Neutrophil (primary cell): Measurements from ENCODE around the gene SLC44A4.

Source experiments
- H3K27ac ChIP-seq: fragments of 200-600 bp; sonication (generic); 2 replicates; pipeline ENCODE4 v1.5.1; 2016; ENCODE audit warnings: mild to moderate bottlenecking, moderate library complexity
- H3K27me3 ChIP-seq: fragments of 200-600 bp; sonication (generic); 2 replicates; pipeline ENCODE4 v1.6.0; 2016; ENCODE audit warnings: mild to moderate bottlenecking
- H3K36me3 ChIP-seq: fragments of 200-600 bp; sonication (generic); 2 replicates; pipeline ENCODE4 v1.5.1; 2017
- H3K4me1 ChIP-seq, 2 experiments: fragments of 200-600 bp in 1 of 2; sonication (generic) in 1 of 2; 1 replicate in 1 of 2; 2 replicates in 1 of 2; pipeline versions ENCODE4 v1.5.1 to v1.6.1; 2013 to 2016; ENCODE audit warnings: low read depth in 1 of 2, low read length in 1 of 2, mild to moderate bottlenecking in 1 of 2, moderate library complexity in 1 of 2; ENCODE audit not compliant: control insufficient read depth in 1 of 2, insufficient read depth in 1 of 2
- H3K4me3 ChIP-seq, 2 experiments: fragments of 200-600 bp in 1 of 2; sonication (generic) in 1 of 2; 1 replicate in 1 of 2; 2 replicates in 1 of 2; pipeline ENCODE4 v1.5.1; 2013 to 2016; ENCODE audit warnings: low read depth in 1 of 2, low read length in 1 of 2, mild to moderate bottlenecking in 1 of 2, moderate library complexity in 1 of 2
- H3K9me3 ChIP-seq: fragments of 200-600 bp; sonication (generic); 2 replicates; pipeline ENCODE4 v1.5.1; 2016
- TF ChIP-seq, protein P1 (sequence below): fragments of 200-600 bp; sonication (generic); IDR thresholded peaks from 2 replicates; pipeline ENCODE4 v1.5.1; 2016; ENCODE audit warnings: antibody characterized with exemption

The SLC44A4 gene

DNA sequence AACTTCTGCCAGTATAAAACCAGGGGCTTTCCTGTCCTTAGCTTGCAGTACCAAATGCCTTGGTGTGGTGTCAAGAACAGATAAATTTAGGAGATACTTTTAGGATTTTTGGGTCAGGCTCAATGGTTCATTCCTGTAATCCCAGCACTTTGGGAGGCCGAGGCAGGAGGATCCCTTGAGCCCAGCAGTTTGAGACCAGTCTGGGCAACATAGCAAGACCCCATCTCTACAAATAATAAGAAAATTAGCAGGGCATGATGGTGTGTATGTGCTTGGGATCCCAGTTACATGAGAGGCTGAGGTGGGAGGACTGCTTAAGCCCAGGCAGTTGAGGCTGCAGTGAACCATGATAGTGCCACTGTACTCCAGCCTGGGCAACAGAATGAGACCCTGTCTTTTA, 26.2 kb upstream of the SLC44A4 start:
- Histone ChIP-seq H3K36me3 (no peaks in the 10 kb centered on the region), H3K4me3 (no peak overlapping the region), H3K27ac (no peak overlapping the region), H3K27me3 (peaks cover 44% of the 10 kb centered on the region), H3K9me3 (no peaks in the 10 kb centered on the region), H3K4me1 (peaks cover 19 to 20% of the 10 kb centered on the region in 2 experiments)
- TF ChIP-seq, protein P1, sequence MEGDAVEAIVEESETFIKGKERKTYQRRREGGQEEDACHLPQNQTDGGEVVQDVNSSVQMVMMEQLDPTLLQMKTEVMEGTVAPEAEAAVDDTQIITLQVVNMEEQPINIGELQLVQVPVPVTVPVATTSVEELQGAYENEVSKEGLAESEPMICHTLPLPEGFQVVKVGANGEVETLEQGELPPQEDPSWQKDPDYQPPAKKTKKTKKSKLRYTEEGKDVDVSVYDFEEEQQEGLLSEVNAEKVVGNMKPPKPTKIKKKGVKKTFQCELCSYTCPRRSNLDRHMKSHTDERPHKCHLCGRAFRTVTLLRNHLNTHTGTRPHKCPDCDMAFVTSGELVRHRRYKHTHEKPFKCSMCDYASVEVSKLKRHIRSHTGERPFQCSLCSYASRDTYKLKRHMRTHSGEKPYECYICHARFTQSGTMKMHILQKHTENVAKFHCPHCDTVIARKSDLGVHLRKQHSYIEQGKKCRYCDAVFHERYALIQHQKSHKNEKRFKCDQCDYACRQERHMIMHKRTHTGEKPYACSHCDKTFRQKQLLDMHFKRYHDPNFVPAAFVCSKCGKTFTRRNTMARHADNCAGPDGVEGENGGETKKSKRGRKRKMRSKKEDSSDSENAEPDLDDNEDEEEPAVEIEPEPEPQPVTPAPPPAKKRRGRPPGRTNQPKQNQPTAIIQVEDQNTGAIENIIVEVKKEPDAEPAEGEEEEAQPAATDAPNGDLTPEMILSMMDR = no peak

GRCh38 chr6:31903957-31904356, 25.2 kb upstream of the SLC44A4 start:
- TF ChIP-seq, protein P1 = no peak
- Histone ChIP-seq H3K27ac (no peak overlapping the region), H3K4me3 (no peak overlapping the region), H3K36me3 (no peaks in the 10 kb centered on the region), H3K9me3 (no peaks in the 10 kb centered on the region), H3K27me3 (peaks cover 44% of the 10 kb centered on the region), H3K4me1 (peaks cover 24% of the 10 kb centered on the region in 2 experiments)

DNA sequence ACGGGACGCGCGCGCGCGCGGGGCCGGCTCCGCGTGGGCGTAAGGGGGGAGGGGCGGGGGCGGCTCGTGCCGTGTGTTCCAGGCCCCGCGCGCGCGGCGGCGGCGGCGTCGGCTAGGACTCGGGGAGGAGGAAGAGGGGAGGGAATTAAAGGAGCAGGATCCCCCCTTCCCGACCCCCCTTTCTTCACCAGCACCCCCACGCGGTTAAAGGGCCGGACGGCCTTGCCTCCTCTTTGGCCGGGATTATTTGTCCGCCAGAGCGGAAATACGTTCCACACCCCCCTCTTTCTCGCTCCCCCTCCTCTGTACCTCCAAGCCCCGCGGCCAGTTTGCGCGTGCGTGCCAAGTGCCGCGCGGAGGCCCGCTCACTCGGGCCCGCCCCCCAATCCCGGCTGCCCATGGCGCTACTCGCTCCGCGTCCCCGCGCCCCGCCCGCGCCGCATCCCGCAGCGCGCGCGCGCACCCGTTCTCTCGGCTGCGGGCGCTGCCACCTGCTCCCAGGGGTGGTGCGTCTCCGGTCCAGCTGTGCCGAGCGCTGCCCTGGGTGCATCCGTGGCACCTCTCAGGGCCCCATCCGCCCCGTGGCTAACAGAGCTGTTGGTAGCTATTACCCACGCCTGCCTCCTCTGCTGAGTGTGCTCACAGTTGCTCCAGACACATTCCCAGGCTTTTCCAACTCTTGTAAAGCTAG, 23.3 kb upstream of the SLC44A4 start, which contains the start of gene ZBTB12:
TSS of gene ZBTB12 (minus strand) at position 134 of the 691 bp plus-strand sequence. CDS start 781 bp downstream, outside the sequence.
- Histone ChIP-seq H3K27ac (peak within 1 kb of the TSS; percentile 13), H3K4me3 (peak within 1 kb of the TSS; percentile 70 to 72), H3K36me3 (no peaks in the 10 kb centered on the region), H3K27me3 (peaks cover 44% of the 10 kb centered on the region), H3K4me1 (peaks cover 35 to 37% of the 10 kb centered on the region in 2 experiments), H3K9me3 (no peaks in the 10 kb centered on the region)
- TF ChIP-seq, protein P1 = no peak

DNA sequence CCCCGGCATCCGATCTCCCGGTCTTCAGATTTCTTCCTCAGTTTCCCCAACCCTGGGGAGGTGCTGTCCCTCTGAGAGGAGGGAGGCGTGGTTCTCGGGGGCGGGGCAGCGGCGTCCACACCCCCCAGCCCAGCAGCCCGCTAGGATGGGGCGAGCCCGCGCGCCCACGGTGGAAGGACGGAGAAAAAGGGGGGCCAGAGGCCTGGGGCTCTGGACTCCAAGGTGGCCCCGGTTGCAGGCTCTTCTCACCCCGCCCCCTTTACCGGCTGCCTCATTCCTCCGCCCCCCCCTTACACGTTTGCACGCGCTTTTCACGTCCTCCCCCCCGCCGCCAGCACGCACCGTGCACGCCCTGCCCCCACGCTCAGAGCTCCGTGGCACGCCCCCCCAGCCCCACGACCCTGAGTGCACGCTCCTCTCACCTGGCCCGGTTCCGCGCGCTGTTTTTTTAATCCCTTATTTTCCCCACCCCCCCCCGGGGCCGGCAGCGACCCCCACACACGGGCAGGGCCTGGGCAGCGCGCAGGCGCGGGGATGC, 22.7 kb upstream of the SLC44A4 start:
- TF ChIP-seq, protein P1 = no peak
- Histone ChIP-seq H3K36me3 (no peaks in the 10 kb centered on the region), H3K27me3 (peaks cover 39% of the 10 kb centered on the region), H3K9me3 (no peaks in the 10 kb centered on the region), H3K27ac (no peak overlapping the region), H3K4me3 (peak overlapping the region; percentile 70 to 72), H3K4me1 (peaks cover 35 to 37% of the 10 kb centered on the region in 2 experiments)

- Histone ChIP-seq H3K9me3 (no peaks in the 10 kb centered on the region), H3K27me3 (peaks cover 34% of the 10 kb centered on the region), H3K27ac (no peak overlapping the region), H3K4me1 (peaks cover 35 to 37% of the 10 kb centered on the region in 2 experiments), H3K36me3 (no peaks in the 10 kb centered on the region), H3K4me3 (peak overlapping the region; percentile 70 to 72)
- TF ChIP-seq, protein P1 = no peak
Measured at GRCh38 chr6:31900917-31901414, 22.2 kb upstream of the SLC44A4 start.
